Measurements from ENCODE around the gene RPTOR.

DNA sequence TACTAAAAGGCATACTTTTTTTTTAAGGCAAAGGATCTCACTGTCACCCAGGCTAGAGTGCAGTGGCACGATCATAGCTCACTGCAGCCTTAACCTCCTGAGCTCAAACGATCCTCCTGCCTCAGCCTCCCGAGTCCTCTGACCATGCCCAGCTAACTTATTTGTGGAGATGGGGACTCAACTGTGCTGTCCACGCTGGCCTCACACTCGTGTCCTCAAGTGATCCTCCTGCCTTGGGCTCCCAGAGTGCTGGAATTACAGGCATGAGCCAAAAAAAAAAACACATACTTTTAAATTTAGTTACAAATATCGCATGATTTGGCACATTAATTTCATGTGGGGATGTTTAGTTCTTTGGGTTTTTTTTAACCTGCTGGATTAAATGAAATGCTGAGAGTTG is 239.3 kb downstream of the RPTOR start:
- TF ChIP-seq CTCF (IDR thresholded peaks at IDR 0.05 in 4 of 5, conservative IDR thresholded peaks at IDR 0.05 in 1 of 5) (no peak), POLR2A (IDR thresholded peaks at IDR 0.05) (no peak)

Data from gastrocnemius medialis (tissue), 4 donors.